Forelimb muscle (tissue), 1 donor: Measurements from ENCODE around the gene SH3BGR. TPM values are rescaled to one million over a fixed set of nuclear protein-coding genes. Genes with fewer than 3 reads are reported as not detected.

Source experiments
- DNase-seq: peaks from one replicate; pipeline ENCODE4 v3.0.0-alpha.2; 2013; ENCODE audit warnings: low read depth
- polyA plus RNA-seq: library from polyadenylated mRNA; unstranded; fragments of 120-200 nt; gene quantifications from one replicate; pipeline ENCODE4 v1.2.1, GENCODE V29; 2013; ENCODE audit not compliant: insufficient read length

SH3BGR gene
- polyA plus RNA-seq, 1 donor: 201 TPM

- no peak for DNase-seq
Measured at GRCh38 chr21:39456665-39457064, 4.9 kb downstream of the SH3BGR start.

- DNase-seq: no peak
Measured at GRCh38 chr21:39461419-39461818, 9.6 kb downstream of the SH3BGR start.

- DNase-seq: no peak
Measured at GRCh38 chr21:39463308-39463707, 11.5 kb downstream of the SH3BGR start.

- DNase-seq: no peak
Measured at GRCh38 chr21:39466584-39466983, 14.8 kb downstream of the SH3BGR start.

GRCh38 chr21:39467746-39468145, 16.0 kb downstream of the SH3BGR start:
- no peak for DNase-seq

- no peak for DNase-seq
Measured at GRCh38 chr21:39468559-39468958, 16.8 kb downstream of the SH3BGR start.

- DNase-seq: no peak
Measured at GRCh38 chr21:39471598-39471997, 19.8 kb downstream of the SH3BGR start.

- no peak for DNase-seq
Measured at GRCh38 chr21:39472786-39473185, 21.0 kb downstream of the SH3BGR start.

GRCh38 chr21:39474611-39475010, 22.8 kb downstream of the SH3BGR start:
- no peak for DNase-seq

- DNase-seq: no peak
Measured at GRCh38 chr21:39479164-39479813, 27.5 kb downstream of the SH3BGR start.

- DNase-seq: no peak
Measured at GRCh38 chr21:39479814-39480182, 28.0 kb downstream of the SH3BGR start.

- no peak for DNase-seq
Measured at GRCh38 chr21:39480271-39480670, 28.5 kb downstream of the SH3BGR start.

GRCh38 chr21:39481886-39482285, 30.1 kb downstream of the SH3BGR start:
- DNase-seq: no peak

GRCh38 chr21:39483917-39484316, 32.1 kb downstream of the SH3BGR start:
- DNase-seq: no peak

- DNase-seq: no peak
Measured at GRCh38 chr21:39484711-39485276, 33.0 kb downstream of the SH3BGR start.

- DNase-seq: no peak
Measured at GRCh38 chr21:39489380-39489924, 37.7 kb downstream of the SH3BGR start.

- DNase-seq: no peak
Measured at GRCh38 chr21:39499156-39499555, 47.4 kb downstream of the SH3BGR start.

GRCh38 chr21:39502631-39503030, 50.9 kb downstream of the SH3BGR start:
- no peak for DNase-seq

- no peak for DNase-seq
Measured at GRCh38 chr21:39503123-39503762, 51.5 kb downstream of the SH3BGR start.

GRCh38 chr21:39504230-39504629, 52.5 kb downstream of the SH3BGR start:
- DNase-seq: no peak

GRCh38 chr21:39510240-39510639, 58.5 kb downstream of the SH3BGR start:
- no peak for DNase-seq

GRCh38 chr21:39511102-39511501, 59.3 kb downstream of the SH3BGR start:
- no peak for DNase-seq

GRCh38 chr21:39513735-39514134, 62.0 kb downstream of the SH3BGR start:
- no peak for DNase-seq
